ENCODE measurements around the gene SH3RF2.

SH3RF2 gene

DNA sequence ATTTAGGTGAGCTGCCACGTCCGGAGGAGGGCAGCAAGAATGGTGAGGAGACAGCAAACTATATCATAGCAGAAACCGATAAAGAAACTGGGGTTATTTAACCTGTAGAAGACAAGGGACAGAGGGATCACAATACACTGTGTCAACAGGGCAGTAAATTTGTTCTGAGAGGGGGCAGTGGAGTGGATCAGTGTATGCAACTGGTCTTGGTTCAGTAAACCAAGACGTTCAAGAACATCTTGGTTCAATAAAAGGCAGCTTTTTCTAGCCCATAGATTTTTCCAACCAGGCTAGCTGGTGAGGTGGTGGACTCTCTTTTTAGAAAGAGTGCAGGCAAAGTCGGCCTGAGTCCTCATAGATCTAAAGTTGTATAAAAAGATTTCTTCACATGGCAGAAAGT, 113.7 kb downstream of the SH3RF2 start:
- DNase-seq = no peak

DNA sequence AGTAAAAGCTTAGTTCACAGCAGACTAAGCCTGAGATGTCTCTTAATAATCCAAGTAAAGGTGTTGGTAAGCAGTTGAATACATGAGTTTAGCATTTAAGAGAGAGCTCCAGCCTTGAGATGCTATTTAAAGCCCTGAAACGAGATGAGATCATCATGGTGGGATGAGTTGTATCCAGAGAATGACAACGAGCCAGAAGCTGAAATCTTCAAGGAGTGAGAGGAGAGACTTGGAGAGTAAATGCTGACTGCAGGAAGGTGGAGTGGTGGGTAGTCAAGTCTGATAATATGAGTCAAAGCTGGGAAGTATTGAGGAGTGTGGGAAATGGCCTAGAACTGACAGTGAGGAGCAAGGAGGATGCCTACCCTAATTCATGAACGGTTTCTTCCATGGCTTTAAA, 115.3 kb downstream of the SH3RF2 start:
- no peak for DNase-seq

DNA sequence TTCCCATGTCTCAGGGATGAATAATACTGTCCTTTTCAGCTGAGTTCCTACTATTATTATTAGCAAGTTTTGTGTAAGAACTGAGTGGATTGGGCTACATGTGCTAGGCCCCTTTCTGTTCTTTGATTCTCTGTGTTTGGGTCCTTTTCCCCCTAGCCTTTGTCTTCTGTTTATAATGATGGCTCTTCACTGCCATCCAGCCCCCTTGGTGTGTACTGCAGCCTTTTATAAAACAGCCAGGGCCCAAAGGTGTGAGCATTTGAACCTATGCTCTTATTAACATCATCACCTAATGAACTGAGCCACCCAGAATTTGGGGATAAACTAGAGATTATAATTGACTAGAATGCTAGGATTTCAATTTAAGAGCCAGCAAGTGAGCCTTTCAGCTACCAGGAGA, 116.4 kb downstream of the SH3RF2 start:
- no peak for DNase-seq

DNA sequence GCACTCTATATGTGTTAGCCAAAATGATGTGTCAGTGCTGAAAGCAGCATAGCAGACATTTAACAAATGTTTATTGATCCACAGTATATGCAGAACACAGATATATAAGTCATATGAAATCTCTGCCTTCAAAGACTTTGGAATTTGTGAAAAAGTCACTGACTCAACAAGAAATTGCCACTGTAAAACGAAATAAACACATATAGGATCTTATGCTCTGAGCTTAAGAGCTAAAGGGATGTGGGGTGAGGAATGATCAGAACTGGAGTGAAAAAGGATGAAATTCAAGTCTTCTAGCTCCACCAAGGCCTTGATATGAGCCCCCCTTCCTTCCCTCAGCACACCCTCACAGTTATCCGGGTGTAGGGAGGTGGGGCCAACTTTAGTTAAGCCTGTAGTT, 119.1 kb downstream of the SH3RF2 start:
- no peak for DNase-seq

DNA sequence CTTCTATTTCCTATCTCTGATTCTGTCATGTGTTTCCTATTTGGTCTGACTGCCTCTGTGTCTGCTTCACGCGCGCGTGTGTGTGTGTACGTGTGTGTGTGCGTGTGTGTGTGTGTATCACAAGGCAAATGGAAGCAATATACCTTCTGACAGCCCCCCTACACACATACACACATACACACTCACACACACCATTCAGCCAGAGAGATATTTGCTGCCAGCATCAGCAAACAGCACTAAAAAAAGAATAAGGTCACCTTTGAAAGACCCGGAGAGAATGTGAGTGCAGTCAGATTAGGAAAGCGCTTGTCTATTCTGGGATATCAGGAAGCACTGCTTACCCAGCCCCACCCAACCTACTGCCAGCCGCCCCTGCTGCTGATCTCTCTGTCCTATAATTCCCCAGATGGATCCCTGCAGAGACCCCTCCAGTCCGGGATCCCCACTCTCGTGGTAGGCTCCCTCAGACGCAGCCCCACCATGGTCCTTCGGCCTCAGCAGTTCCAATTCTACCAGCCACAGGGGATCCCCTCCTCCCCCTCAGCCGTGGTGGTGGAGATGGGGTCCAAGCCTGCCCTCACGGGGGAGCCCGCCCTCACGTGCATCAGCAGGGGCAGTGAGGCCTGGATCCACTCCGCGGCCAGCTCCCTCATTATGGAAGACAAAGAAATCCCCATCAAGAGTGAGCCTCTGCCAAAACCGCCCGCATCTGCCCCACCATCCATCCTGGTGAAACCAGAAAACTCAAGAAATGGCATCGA, 123.3 kb downstream of the SH3RF2 start:
- DNase-seq = no peak

DNA sequence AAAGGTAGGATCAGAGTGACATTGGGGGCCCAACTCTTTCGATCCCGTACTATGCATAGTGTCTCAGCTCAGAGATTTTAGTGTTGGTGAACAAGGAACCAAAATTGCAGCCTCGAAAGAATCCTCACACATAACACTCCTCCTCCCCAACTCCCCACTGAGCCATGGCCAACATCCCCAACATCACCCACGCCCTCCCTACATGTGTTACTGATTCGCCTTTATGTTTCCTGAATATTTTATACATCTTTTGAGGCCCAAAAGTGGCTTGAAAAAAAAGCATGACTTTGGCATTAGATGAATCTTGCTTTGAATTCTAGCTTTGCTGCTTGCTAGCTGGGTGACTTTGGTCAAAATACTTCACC, 123.8 kb downstream of the SH3RF2 start:
- no peak for DNase-seq

DNA sequence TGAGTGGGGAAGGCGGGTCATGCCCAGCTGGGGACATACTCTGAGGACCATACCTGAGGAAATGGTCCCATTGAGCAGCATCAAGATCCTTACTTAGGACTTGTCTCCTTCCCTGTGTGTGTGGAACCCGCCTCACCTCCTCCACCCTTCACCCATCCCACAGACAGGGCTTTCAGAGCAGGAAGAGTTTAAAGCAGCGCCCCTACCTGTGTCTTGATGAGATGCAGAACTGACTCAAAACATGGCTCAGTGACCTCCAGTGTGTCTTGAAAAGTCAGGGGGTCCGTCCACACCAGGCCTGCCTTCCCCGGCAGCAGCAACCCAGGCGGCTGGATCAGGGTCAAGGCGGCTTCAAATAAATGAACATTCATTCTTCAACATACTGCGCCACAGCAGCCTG, 130.6 kb downstream of the SH3RF2 start:
- DNase-seq = no peak

DNA sequence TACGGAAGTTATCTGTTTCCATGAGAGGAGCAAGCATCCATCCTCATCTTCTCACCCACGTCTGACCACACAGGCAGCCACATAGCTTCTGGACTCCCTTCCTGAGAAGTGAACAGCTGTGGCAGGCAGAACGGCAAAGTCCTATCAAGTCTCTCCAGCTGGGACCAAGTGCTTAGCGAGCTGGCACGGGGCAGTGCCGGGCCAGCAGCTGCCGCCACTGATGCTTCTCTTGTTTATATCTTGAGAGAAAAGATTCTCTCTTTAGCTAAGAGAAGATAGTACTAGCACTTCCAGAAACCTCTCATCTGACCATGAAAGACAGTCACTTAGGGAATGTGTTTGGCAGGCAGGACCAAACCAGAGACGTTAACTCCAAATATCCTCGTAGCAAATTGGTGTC, 131.8 kb downstream of the SH3RF2 start:
- no peak for DNase-seq

DNA sequence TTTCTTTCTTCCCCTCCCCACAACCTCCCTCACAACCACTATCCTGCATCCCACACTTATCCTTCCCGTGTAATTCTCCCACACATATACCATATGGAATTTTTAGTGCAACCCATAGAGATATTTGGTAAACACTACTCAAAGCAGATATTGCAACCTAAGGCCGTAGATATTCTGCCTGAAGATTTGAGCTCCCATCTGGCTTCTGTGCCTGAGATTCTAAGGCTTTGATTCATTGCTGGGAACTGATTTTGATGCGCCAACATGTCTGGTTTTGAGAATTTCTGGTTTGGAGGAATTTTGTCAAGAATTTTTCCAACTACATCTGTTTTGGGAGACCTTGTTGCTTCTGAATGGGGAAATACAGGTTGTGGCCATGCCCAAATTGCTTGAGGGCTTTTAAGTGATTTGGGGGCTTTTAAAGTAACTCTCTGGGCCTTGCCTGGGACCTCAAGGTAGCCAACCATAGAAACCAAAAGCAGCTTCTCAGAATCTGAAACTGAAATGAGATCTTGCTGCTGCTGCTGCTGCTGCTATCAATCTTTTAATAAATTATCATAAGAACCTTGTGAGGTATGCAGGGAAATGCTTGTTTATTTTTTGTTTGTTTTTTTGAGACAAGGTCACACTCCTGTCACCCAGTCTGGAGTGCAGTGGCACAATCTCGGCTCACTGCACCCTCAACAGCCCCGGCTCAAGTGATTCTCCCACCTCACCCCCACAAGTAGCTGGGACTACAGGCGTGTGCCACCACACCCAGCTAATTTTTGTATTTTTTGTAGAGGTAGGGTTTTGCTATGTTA, 132.8 kb downstream of the SH3RF2 start:
- no peak for DNase-seq

DNA sequence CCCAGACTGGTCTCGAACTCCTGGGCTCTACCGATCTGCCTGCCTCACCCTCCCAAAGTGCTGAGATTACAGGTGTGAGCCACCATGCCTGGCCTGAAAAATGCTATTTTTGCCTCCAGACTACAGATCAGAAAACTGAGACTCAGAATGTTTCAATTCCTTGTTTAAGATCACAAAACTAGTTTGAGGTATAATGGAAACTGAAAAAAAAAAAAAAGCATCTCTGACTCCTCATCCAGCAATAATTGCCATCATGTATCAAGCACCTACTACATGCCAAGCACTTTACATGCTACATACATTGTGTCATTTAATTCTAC, 133.4 kb downstream of the SH3RF2 start:
- no peak for DNase-seq

DNA sequence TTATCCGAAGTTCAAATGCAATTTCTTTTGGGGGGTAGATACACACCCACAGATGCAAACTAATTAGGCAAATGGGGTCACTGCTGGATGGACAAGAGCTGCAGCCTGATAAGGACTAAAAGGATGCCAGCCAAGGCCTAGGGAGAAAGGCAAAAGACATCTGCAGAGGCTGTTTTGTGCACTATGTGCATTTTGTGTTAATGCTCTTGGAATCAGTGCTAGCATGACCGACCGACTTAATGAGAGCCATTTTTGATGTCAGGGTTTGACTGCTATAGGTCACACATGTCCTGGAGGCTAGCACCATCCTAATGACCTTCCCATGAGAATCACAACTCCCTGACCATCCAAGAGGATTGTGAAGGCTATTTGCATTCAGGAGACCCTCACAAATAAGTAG, 134.4 kb downstream of the SH3RF2 start:
- no peak for DNase-seq

DNA sequence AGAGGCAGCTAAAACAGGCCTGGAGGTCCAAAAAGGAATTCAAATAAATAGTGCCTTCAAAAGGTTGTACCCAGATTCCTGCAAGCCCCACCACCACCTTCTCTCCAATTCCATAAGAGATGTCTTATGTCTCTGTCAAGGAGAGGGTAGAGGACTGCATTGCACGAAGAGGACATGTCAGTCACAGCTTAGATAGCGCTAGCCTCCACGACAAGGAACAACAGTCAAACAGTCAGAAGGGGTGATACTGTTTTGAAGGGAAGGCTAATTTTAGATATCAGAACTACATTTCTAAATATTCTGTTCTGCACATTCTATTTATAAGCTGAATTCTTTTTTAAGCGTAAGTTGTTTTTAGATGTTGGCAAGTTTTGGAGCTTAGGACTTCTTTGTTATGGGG, 134.8 kb downstream of the SH3RF2 start:
- DNase-seq = no peak

DNA sequence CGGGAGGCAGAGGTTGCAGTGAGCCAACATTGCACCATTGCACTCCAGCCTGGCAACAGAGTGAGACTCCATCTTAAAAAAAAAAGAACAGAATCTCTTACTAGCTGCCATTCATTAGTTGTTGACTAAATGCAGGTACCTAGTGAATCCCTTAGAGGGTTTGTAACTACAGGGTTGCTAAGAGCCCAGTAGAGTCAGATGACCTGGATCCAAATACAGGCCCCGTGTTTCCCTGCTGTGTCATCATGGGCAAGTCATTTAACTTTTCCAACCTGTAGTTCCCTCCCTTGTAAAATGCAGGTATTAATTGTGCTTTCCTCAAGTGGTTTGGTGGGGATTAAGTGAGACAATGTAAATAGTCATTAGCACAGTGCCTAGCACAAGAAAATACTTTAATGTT, 136.2 kb downstream of the SH3RF2 start:
- DNase-seq = no peak

DNA sequence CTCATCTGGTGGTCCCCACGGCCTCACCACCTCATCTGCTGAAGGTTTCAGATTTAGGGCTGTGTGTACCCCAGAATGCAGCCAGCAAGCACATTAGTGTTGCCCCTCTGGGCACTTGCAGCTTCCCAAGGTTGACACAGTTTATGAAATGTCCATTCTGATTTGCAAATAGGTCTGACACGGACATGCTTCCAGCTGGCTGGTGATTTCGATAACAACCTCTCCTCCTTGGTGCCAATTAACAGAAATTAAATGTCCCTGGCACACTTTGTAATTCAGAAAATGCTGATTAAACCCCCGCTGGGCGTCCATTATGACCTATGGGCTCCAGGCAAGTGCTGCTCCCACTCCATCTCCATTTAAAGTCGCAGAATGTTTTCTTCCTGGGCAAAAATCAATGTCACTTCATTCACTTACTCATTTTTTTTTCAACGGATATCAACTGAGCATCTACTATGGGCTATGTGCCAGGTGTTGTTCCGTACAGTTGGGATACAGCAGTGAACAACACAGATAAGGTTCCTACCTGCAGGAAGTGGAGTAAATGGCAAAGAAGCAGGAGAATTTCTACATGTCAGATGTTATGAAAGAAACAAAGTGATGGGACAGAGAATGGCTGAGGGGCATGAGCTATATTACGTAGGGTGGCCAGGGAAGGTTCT, 137.0 kb downstream of the SH3RF2 start:
- no peak for DNase-seq

DNA sequence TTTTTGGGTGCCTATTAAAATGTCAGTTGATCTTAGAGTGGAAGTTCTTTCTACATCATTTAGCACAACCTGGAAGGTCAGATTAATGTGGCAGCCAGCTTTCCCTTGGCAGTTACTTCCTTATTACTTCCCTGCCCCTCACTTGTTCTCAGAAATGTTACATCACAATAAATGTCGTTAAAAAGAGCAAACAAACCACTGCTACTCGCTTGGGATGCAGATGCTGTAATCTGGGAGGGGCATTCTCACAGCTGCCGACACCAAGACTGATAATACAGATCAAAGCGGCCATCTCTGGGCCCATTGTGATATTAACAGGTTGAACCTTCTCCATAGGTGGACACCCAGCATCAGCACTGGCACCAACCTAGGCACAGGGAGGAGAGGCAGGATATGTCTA, 139.7 kb downstream of the SH3RF2 start:
- DNase-seq = no peak

DNA sequence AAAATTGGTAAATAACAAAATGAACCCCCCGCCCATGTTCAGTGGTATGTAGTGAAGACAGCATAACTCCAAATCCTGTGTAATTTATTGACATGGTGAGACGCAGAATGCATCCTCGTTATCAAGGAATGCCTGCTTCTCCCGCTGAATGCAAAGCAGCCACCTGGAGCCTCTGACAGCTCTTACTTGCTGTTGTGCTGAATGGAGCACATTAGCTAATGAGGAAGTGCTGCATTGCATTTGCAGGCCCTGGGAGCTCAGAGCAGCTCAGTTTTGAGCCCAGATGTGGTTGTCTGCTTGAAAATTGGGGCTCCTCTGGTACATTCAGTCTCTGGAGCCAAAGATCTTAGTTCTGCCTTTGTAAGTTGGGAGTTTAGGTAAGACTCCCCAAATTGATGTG, 140.1 kb downstream of the SH3RF2 start:
- DNase-seq = no peak

DNA sequence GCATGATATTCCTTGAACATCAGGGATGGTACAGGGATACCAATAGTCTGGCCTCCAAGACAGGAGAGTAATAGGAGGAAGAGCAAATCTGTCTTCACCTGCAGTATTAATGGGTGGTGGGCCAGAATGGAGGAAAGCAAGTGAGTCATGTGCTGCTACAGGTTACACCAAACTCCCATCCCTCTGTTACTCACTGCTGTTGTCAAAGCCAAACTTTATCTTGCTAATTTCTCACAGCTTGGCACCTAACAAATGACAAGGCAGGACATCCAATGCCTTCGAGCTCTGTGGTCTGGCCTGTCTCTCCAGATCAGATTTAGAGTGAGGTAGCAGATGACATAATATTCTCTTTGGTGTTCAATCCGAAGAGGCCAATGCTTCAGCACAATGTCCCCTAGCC, 142.2 kb downstream of the SH3RF2 start:
- DNase-seq = no peak

DNA sequence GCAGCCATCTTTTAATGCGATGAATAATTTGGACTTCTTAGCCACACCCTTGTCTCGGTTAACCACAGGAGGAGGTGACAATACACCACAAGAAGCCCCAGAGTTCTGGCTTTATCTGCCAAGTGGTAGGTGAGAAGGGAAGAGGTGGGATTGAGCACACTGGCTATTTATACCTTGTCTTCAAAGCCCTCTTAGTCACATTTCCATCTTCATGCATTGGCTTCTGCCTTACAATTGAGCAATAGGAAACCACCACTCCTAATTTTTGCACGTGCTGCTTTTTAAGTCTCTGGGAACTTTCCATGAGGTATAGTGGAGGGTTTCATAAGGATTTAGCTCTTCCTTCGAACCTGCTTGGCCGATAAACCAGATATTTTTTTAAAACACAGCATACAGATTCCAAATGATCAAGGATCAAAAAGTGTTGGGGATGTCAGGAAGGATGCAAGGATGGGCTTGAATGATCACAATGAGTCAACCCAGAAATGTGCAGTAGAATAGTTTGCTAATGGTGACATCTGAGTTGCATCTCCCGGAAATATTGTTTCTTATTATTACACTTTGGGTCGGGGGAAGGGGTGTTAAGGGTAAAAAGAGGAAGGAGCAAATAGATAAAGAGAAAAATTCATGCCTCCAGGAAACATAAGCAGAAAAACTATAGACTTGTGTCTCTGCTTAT, 143.5 kb downstream of the SH3RF2 start:
- DNase-seq = no peak

DNA sequence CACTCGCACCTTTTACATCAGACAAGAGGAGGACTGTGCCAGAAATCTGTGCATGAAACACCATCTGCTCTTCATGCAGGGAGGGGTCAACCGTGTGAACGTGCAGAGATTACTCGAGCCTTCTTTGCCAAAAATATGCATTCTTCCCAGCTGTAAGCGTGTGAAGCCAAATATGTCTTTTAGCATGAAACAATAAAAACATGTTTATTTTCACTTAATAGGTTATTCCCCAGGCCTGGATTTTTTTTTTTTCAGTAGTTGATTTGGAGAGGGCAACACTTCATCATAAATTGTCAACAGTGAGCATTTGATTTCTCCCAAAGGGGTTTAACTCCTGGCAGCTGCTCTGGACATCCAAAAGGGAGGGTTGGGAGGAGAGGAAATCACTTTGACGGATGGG, 145.2 kb downstream of the SH3RF2 start:
- DNase-seq = peak; percentile 12

DNA sequence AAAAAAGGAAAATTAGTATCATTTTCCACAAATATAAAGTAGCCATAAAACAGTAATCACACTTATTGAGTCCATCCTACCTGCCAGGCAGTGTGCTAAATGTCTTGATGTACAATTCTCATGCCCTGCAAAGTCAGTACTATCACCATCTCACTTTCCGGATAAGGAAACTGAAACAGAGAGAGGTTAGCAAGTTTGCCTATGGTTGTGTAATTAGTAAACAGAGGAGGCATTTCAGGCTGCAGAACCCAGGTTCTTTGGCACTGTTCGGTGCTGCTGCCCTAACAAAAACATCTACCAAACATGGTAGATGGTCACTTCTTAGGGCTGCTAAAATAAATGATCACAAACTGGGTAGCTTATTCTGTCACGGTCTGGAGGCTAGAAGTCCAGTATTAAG, 146.4 kb downstream of the SH3RF2 start:
- DNase-seq = no peak

DNA sequence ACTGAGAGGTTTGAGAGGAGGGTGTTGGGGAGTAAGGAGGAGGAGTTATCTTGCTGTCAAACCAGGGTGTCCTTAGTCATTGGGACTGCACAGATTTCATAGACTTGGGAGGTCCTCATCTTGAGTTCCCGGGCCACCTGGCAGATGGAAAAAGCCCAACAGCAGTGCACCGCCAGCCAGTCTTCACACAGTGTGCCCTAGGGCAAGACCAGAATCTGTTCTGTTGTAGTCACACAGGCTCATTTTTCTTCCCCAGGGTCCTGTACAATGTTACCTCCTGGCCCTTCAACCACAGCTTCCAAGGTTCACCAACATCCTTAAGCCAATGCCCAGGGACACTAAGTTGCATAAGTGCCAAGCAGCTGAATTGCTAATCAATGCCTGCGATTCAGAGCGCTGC, 148.0 kb downstream of the SH3RF2 start:
- no peak for DNase-seq

DNA sequence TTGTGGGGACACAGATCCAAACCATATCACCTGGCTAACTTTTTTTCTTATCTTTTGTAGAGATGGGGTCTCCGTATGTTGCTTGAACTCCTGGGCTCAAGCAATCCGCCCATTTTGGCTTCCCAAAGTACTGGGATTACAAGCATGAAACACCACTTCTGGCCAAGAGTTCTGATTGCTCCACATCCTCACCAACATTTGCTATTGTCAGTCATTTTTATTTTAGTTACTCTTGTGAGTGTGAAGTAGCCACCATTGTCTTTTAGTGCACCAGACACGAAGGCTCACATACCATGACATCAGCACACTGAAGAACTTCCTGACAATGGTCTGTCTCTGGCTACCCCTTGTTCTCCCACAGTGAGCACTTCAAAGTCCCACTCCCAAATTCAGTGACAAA, 151.7 kb downstream of the SH3RF2 start:
- no peak for DNase-seq

DNA sequence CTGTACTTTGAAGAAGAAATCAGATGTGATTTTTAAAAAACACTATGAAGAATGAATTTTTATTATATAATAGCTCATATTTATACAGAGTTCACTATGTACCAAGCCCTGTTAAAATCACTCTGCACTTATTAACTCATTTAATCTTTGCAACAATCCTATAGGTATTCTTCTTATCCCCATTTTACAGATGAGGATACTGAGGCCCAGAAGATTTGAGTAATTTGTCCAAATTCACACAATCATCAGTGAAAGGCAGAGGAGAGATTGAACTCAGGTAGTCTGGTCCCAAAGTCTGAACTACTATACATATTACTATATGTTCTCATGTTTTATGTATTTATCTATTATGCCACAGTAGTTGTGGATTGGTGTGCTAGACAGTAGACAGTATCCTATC, 152.9 kb downstream of the SH3RF2 start:
- DNase-seq = no peak

DNA sequence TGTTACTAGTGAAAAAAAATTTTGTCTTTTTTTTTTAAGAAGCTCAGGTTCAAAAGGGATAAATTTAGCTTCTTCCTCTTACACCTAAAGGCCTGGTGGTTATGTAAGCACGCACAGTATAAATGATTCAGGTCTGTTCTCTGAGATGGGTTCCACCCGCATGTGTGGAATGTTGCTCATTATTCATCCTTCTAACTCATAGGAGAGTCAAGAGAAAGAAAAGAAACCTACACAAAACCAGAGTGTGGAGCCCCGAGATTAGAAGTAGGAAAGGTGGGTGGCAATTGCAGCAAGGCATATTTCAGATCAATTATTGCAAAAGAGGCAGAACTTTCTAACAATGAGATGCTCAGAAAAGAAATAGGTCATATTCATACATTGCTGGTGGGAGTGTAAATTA, 155.5 kb downstream of the SH3RF2 start:
- no peak for DNase-seq
